ENCODE data around the gene TPST2.
A peak's percentile ranks its signal among the peaks of the same experiment; 100 is the strongest.

The TPST2 gene

DNA sequence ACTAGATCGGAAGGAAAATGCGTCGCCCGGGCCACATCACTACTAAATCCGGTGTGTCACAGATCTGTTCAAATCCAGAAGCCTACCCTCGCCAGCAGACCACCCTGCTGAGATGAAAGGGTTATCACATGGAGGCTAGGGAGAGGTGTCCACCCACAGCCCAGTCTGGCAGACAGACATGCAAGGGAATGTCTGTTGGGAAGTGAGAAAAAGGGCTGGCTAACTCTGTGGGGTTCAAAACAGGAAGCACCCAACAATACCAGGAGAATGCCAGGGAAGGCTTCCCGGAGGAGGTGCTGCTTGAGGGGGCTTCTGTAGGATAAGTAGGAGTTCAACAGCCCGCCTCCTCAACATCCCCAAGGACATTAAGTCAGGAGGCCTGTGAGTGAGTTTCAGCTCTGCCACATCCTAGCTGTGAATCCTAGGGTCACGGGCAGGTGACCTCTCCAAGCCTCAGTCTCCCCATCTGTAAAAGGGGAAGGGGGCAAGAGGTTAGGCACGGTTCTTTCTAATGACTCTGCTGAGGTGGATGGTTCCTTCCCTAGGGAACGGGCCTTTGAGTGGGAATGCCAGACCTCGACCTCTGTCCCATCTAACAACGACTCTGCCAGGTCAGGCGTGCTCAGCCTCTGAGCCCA, 1.1 kb downstream of the TPST2 start:
- no peak for DNase-seq (ENCODE audit: low spot score)
- Histone ChIP-seq H3K4me3 (peak overlapping the region; percentile 93), H3K27ac (peak overlapping the region; percentile 67 to 93)
- TF ChIP-seq, protein P1, sequence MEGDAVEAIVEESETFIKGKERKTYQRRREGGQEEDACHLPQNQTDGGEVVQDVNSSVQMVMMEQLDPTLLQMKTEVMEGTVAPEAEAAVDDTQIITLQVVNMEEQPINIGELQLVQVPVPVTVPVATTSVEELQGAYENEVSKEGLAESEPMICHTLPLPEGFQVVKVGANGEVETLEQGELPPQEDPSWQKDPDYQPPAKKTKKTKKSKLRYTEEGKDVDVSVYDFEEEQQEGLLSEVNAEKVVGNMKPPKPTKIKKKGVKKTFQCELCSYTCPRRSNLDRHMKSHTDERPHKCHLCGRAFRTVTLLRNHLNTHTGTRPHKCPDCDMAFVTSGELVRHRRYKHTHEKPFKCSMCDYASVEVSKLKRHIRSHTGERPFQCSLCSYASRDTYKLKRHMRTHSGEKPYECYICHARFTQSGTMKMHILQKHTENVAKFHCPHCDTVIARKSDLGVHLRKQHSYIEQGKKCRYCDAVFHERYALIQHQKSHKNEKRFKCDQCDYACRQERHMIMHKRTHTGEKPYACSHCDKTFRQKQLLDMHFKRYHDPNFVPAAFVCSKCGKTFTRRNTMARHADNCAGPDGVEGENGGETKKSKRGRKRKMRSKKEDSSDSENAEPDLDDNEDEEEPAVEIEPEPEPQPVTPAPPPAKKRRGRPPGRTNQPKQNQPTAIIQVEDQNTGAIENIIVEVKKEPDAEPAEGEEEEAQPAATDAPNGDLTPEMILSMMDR (IDR thresholded peaks at IDR 0.05): no peak

DNA sequence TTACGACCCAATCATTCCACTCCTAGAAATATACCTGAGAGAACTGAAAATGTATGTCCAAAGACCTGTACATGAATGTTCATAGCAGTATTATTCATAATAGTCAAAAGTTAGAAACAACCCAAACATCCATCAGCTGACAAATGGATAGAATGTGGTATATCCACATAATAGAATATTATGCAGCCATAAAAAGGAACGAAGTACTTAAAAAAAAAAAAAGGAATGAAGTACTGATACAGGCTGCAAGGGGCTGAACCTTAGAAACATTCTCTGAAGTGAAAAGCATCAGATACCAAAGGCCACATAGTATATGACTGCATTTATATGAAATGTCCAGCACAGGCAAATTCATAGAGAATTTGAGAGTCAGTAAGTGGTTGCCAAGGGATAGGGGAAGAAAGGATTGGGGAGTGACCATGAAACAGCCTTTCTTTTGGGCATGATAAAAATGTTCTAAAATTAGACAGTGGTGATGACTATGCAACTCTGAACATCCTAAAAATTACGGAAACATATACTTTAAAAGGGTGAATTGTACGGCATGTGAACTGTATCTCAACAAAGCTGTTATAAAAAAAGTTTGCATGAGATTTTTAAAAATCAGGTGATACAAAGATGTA, 1.8 kb downstream of the TPST2 start:
- no peak for DNase-seq (ENCODE audit: low spot score)
- TF ChIP-seq, protein P1 (IDR thresholded peaks at IDR 0.05): no peak
- no peak overlapping the region for H3K4me3 ChIP-seq
- peak overlapping the region in 1 of 2 donors; percentile 93 for H3K27ac ChIP-seq

DNA sequence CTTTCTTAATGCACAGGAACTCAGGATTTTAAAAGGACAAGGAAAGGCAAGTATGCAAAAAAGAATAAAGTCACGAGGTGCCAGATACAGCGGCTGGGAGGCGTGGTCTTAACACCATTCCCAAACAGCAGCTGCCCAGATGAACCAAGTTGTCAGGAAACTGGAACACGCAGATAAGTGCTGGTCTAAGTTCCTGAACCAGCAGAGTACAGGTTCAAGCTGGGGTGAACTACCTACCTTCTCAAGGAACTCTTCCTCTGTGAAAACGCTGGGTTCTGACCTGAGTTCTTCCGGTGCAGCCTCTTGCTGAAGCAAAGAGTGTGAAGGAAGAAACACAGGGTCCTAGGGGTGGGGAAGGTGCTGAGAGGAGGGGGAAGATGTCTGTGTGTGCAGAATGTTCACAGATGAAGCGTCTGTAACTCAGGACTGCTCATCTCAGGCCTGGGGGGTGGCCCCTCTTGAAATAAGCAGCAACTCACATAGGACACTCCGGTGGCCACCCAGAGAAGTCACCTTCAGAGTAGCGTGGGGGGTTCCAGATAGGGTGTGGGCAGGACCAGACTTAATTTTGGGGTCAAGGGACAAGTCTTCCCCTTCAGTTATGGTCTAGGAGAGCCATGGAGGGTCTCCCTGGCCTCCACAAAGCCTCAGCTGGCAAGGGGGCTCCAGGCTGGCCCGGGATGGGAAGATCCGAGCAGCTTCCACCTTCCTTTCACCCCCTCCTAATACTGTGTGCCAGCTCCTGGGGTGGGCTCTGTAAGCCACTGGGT, 3.2 kb downstream of the TPST2 start:
- DNase-seq (ENCODE audit: low spot score): no peak
- H3K4me3 ChIP-seq: no peak overlapping the region
- peak overlapping the region in 1 of 2 donors; percentile 50 for H3K27ac ChIP-seq
- TF ChIP-seq, protein P1 (IDR thresholded peaks at IDR 0.05): no peak

DNA sequence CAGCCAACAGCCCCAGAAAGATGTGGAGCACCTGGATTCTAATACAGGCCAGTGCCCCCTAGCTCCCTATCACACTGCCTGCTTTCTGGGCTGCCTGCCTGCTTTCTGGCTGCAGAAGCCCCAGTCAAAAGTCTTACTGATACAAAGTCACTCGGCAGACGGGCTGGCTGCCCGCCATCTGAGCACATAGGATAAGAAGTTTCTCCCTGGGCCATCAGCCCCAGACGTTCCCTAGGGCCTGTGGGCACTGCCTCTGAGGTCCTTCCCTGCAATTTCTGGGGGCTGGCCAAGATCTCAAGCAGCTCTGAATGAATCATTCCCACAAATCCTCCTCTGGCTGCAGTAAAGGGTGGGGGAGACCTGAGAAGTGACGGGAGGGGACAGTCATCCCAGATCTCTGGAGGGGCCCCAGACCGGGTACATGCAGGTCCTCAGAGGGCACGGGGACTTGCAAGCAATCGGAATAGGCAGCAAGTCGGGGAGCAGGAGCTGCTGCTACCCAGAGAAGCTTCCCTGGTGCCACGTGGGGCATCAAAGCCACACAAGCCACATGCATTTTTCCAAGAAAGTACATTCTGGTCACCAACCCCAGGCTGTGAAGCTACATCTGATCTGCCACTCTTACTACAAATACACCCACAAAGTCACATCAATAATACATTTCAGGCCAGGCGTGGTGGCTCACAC, 4.7 kb downstream of the TPST2 start:
- DNase-seq (ENCODE audit: low spot score): peak; percentile 79
- TF ChIP-seq, protein P1 (IDR thresholded peaks at IDR 0.05): no peak
- no peak overlapping the region for H3K4me3 ChIP-seq
- peak overlapping the region in 1 of 2 donors; percentile 42 for H3K27ac ChIP-seq

DNA sequence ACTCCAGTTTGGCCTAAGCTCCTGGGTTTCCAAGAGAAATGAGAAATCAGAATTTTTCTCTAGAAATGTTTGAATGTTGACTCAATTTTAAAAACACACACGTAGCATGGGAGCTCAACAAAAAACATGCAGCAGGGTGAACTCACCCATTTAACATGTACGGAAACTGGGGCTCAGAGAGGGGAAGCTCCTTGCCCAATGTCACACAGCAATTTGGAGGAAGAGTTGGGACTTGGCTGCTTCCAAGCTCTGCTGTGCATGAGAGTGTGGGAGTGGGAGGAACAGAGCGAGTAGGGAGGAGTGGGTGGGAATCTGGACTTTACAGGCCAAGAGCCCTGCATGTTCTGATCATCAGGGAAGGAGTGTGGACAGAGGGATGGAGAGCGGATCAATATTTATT, 5.9 kb downstream of the TPST2 start:
- H3K27ac ChIP-seq: no peak overlapping the region
- TF ChIP-seq, protein P1 (IDR thresholded peaks at IDR 0.05): no peak

DNA sequence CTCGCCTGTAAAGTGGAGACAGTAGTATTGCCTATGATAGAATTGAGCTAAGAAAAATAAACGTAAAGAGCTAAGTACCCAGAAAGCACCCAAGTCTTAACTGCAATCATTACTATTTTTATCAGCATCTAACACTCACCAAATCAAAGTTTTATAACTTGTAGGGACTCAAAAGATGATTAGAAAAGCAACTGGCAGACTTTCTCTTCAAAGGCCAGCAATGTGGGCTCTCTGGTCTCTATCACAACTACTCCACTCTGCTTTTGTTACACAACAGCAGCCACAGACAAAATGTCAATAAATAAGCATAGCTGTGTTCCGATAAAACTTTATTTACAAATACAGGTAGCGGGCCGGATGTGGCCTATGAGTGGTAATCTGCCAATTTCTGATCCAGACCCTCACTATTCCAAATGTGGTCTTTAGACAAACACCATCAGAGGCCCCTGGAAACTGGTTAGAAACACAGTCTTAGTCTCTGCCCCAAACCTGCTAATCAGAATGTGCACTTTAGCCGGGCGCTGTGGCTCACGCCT, 8.2 kb downstream of the TPST2 start:
- TF ChIP-seq, protein P1 (IDR thresholded peaks at IDR 0.05): no peak
- DNase-seq (ENCODE audit: low spot score): no peak

More for the DNA sequence above, 5.9 kb downstream of the TPST2 start:
- H3K4me3 ChIP-seq: no peak overlapping the region
- DNase-seq (ENCODE audit: low spot score): no peak

More for the DNA sequence above, 8.2 kb downstream of the TPST2 start:
- Histone ChIP-seq H3K4me3 (no peak overlapping the region), H3K27ac (no peak overlapping the region)
